DND-41 (cell line): ENCODE results near the gene PHF21B.

ENCODE experiments used
- ATAC-seq: fragments of 200-7000 bp; cut with Tn5 transposase; 3 replicates; pipeline ENCODE4 v1.9.1; 2021; ENCODE audit warnings: low read depth; ENCODE audit not compliant: insufficient read depth
- DNase-seq: peaks from one replicate; pipeline ENCODE4 v3.0.0-alpha.2; 2020
- H2AFZ ChIP-seq: 2 replicates; pipeline ENCODE4 v1.6.0; 2012; ENCODE audit warnings: low read depth, low read length
- H3K27ac ChIP-seq: 2 replicates; pipeline ENCODE4 v1.5.1; 2012; ENCODE audit warnings: low read length, inconsistent platforms
- H3K27me3 ChIP-seq: fragments of 200-600 bp; sonication (generic); 2 replicates; pipeline ENCODE4 v1.6.0; 2012; ENCODE audit warnings: low read length, mild to moderate bottlenecking, inconsistent platforms; ENCODE audit not compliant: insufficient read depth, poor library complexity
- H3K36me3 ChIP-seq: 2 replicates; pipeline ENCODE4 v1.5.1; 2012; ENCODE audit warnings: low read length, inconsistent platforms; ENCODE audit not compliant: insufficient read depth
- H3K4me1 ChIP-seq: 2 replicates; pipeline ENCODE4 v1.5.1; 2012; ENCODE audit warnings: mild to moderate bottlenecking, low read length; ENCODE audit not compliant: insufficient read depth
- H3K4me2 ChIP-seq: 2 replicates; pipeline ENCODE4 v1.6.0; 2012; ENCODE audit warnings: mild to moderate bottlenecking, moderate library complexity, low read length, inconsistent platforms; ENCODE audit not compliant: insufficient read depth
- H3K4me3 ChIP-seq, 2 experiments: fragments of 200-600 bp in 1 of 2; shearing (Covaris generic) in 1 of 2; 2 replicates each; pipeline ENCODE4 v1.5.1; 2012 to 2016; ENCODE audit warnings: inconsistent platforms in 2 of 2, low read length in 2 of 2, mild to moderate bottlenecking in 2 of 2, low read depth in 1 of 2, moderate library complexity in 1 of 2
- H3K79me2 ChIP-seq: 2 replicates; pipeline ENCODE4 v1.6.0; 2012; ENCODE audit warnings: low read length, inconsistent platforms; ENCODE audit not compliant: insufficient read depth
- H3K9ac ChIP-seq: 2 replicates; pipeline ENCODE4 v1.6.0; 2012; ENCODE audit warnings: low read depth, mild to moderate bottlenecking, inconsistent platforms, low read length, moderate library complexity
- H3K9me3 ChIP-seq: 2 replicates; pipeline ENCODE4 v1.5.1; 2012; ENCODE audit warnings: low read length, moderate library complexity, mild to moderate bottlenecking, inconsistent platforms; ENCODE audit not compliant: insufficient read depth, severe bottlenecking
- H4K20me1 ChIP-seq: 2 replicates; pipeline ENCODE4 v1.6.0; 2012; ENCODE audit warnings: low read length; ENCODE audit not compliant: insufficient read depth
- EZH2 ChIP-seq: IDR thresholded peaks from 3 replicates; pipeline ENCODE4 v1.6.1; 2012; ENCODE audit warnings: borderline replicate concordance, low read depth, mild to moderate bottlenecking, moderate library complexity, low read length, inconsistent platforms; ENCODE audit not compliant: severe bottlenecking
- TF ChIP-seq, protein P1 (sequence below): IDR thresholded peaks from 2 replicates; pipeline ENCODE4 v1.5.1; 2012; ENCODE audit warnings: borderline replicate concordance, low read length, moderate library complexity, mild to moderate bottlenecking; ENCODE audit not compliant: poor library complexity, severe bottlenecking; ENCODE audit errors: extremely low read depth

PHF21B gene

DNA sequence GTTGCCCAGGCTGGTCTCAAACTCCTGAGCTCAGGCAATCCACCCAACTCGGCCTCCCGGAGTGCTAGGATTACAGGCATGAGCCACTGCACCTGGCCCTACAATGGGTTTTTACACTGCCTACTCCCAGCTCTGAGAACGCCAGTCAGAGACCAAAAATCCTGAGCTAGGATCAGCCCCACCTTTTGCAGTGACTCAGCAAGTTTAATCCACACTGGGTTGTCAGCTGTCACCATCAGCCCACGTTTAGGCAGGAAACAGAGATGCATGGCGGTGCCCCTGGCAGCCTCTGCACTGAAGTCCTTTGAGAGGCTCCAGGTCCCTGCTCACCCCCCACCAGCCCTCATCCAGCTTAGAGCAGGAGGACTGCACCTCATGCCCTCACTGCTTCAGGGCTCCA is 139.8 kb downstream of the PHF21B start:
- DNase-seq, result peak; percentile 65
- Histone ChIP-seq H3K79me2 (no peaks in the 10 kb centered on the region), H3K9me3 (peaks cover 5% of the 10 kb centered on the region), H4K20me1 (no peaks in the 10 kb centered on the region), H3K27me3 (no peaks in the 10 kb centered on the region), H3K36me3 (peaks cover 14% of the 10 kb centered on the region), H3K27ac (peak overlapping the region; percentile 46; the same call in 1 of the 2 replicates), H3K4me3 (no peak overlapping the region), H3K4me1 (peaks cover 9% of the 10 kb centered on the region), H3K4me2 (no peak overlapping the region), H2AFZ (no peak overlapping the region), H3K9ac (no peak overlapping the region)
- no peak for TF ChIP-seq EZH2
- TF ChIP-seq, protein P1, sequence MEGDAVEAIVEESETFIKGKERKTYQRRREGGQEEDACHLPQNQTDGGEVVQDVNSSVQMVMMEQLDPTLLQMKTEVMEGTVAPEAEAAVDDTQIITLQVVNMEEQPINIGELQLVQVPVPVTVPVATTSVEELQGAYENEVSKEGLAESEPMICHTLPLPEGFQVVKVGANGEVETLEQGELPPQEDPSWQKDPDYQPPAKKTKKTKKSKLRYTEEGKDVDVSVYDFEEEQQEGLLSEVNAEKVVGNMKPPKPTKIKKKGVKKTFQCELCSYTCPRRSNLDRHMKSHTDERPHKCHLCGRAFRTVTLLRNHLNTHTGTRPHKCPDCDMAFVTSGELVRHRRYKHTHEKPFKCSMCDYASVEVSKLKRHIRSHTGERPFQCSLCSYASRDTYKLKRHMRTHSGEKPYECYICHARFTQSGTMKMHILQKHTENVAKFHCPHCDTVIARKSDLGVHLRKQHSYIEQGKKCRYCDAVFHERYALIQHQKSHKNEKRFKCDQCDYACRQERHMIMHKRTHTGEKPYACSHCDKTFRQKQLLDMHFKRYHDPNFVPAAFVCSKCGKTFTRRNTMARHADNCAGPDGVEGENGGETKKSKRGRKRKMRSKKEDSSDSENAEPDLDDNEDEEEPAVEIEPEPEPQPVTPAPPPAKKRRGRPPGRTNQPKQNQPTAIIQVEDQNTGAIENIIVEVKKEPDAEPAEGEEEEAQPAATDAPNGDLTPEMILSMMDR, result no peak
- peak; percentile 90 for ATAC-seq

DNA sequence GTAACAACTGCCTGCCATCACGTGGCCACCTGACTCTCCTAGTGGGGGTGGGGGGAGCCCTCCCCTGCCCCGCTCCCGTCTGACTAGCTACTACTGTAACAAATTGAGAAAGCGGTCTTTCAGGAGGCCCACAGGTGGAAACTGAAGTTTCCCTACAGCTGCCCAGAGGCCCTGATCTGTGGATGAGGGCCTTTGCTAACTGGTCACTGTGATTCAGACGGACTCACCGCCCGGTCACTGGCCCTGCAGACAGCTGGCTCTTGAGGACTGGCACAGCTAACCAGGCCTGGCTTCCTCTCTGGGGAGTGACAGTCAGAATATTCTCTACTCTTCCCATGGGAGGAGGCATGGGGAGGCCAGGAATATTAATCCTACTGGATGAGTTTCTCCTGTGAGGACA is 140.6 kb downstream of the PHF21B start:
- Histone ChIP-seq H3K4me2 (no peak overlapping the region), H2AFZ (no peak overlapping the region), H3K27me3 (no peaks in the 10 kb centered on the region), H3K9ac (no peak overlapping the region), H3K4me3 (no peak overlapping the region), H4K20me1 (no peaks in the 10 kb centered on the region), H3K9me3 (peaks cover 5% of the 10 kb centered on the region), H3K79me2 (no peaks in the 10 kb centered on the region), H3K36me3 (peaks cover 14% of the 10 kb centered on the region), H3K4me1 (peaks cover 9% of the 10 kb centered on the region), H3K27ac (no peak overlapping the region)
- ATAC-seq, result no peak
- DNase-seq, result no peak
- TF ChIP-seq EZH2, result no peak
- TF ChIP-seq, protein P1, result no peak

DNA sequence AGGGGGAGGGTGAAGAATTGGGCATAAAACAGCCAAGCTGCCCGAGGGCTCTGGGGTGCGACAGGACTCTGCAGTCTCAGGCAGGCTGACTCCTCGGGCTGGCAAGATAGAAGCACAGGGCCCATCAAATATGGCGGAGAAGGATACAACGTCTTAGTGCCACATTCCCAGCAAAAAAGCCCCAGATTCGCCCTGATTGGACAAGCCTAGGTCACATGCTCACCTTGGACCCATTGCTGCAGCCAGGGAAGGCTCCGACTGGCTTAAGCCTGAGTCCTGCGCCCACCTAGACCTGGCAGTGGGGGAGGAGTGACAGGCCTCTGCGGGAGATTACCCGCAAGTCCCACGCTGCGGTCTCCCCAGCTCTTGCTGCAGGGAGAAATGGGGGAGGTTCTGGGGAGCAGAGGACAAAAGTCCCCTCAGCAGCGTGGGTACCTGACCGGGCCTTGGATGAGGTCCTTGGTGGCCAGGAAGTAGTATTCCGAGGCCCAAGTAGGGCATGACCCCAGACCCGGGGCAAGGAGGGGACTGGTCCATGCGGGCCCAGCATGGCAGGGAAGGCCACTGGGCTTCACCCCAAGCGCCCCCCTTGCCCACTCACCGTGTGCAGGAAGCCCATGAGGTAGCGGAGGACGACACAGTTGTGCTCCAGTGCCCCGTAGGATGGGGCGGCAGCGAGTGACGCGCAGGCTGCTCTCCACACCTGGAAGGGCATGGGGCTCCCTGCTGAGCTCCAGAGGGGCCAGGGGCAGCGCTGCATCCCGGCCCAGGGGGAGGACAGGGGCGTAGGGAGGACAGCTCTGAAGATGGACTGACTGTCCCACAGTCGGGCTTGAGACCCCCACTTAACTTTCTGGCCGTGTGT is 144.4 kb downstream of the PHF21B start:
- H3K27ac ChIP-seq, result no peak overlapping the region
- 0 out of 2 replicates have a peak, but pooled peaks cover 4% of the 10 kb centered on the region for H3K36me3 ChIP-seq
- no peaks in the 10 kb centered on the region for H3K9me3 ChIP-seq
- no peak overlapping the region for H3K4me2 ChIP-seq
- H3K27me3 ChIP-seq, result no peaks in the 10 kb centered on the region
- H3K4me1 ChIP-seq, result peaks cover 7% of the 10 kb centered on the region
- ATAC-seq (no peak), DNase-seq (no peak)
- H2AFZ ChIP-seq, result no peak overlapping the region
- no peaks in the 10 kb centered on the region for H4K20me1 ChIP-seq
- TF ChIP-seq, protein P1, result no peak
- no peak for TF ChIP-seq EZH2
- no peak overlapping the region for H3K4me3 ChIP-seq
- no peaks in the 10 kb centered on the region for H3K79me2 ChIP-seq
- no peak overlapping the region for H3K9ac ChIP-seq
